Muscle of leg (tissue), 16 donors: ENCODE results near the gene XIRP1. TPM values are rescaled to one million over a fixed set of nuclear protein-coding genes. Genes with fewer than 3 reads are reported as not detected.
"Not testable (repeated sequence)": the region's sequence is repeated elsewhere in the genome, so short reads cannot be mapped to it uniquely, and the experiment has no call there.

Experiments used
- DNase-seq: peaks from one replicate; pipeline ENCODE4 v3.0.0; 2013
- H3K27ac ChIP-seq: one replicate; pipeline ENCODE4 v1.5.1; 2013; ENCODE audit warnings: mild to moderate bottlenecking, low read length, control low read depth
- H3K27me3 ChIP-seq: one replicate; pipeline ENCODE4 v1.6.1; 2013; ENCODE audit warnings: low read length; ENCODE audit not compliant: control insufficient read depth, insufficient read depth
- H3K36me3 ChIP-seq: one replicate; pipeline ENCODE4 v1.6.1; 2013; ENCODE audit warnings: low read length; ENCODE audit not compliant: control insufficient read depth, insufficient read depth
- H3K4me1 ChIP-seq: one replicate; pipeline ENCODE4 v1.6.1; 2013; ENCODE audit warnings: low read length; ENCODE audit not compliant: control insufficient read depth, insufficient read depth
- H3K4me3 ChIP-seq: one replicate; pipeline ENCODE4 v1.5.1; 2013; ENCODE audit warnings: low read length, control low read depth
- H3K9me3 ChIP-seq: replicated peaks from 2 replicates; pipeline ENCODE4 v1.6.1; 2013; ENCODE audit warnings: low read depth, low read length; ENCODE audit not compliant: control insufficient read depth
- WGBS: methylation state at CpG from one replicate; pipeline ENCODE4 v1.1.5; 2013; ENCODE audit warnings: missing lambda C conversion rate; ENCODE audit not compliant: insufficient coverage; 5-methylcytosine and 5-hydroxymethylcytosine counted together
- long read RNA-seq, 11 donors: transcript quantifications; one replicate each; lab custom pipeline, GENCODE V29; 2026
- polyA plus RNA-seq, 8 donors: library from polyadenylated mRNA; unstranded; fragments of 120-200 nt; gene quantifications; one replicate each; pipeline versions ENCODE4 v1.2.1 to v1.2.3, GENCODE V29; 2013; ENCODE audit warnings: inconsistent platforms in 1 of 8, low replicate concordance in 1 of 8; ENCODE audit not compliant: insufficient read length in 8 of 8, insufficient read depth in 1 of 8
- total RNA-seq: library from RNA; stranded (reverse); fragments of 120-200 nt; gene quantifications from one replicate; pipeline ENCODE4 v1.2.4, GENCODE V29; 2013

The XIRP1 gene, protein sequence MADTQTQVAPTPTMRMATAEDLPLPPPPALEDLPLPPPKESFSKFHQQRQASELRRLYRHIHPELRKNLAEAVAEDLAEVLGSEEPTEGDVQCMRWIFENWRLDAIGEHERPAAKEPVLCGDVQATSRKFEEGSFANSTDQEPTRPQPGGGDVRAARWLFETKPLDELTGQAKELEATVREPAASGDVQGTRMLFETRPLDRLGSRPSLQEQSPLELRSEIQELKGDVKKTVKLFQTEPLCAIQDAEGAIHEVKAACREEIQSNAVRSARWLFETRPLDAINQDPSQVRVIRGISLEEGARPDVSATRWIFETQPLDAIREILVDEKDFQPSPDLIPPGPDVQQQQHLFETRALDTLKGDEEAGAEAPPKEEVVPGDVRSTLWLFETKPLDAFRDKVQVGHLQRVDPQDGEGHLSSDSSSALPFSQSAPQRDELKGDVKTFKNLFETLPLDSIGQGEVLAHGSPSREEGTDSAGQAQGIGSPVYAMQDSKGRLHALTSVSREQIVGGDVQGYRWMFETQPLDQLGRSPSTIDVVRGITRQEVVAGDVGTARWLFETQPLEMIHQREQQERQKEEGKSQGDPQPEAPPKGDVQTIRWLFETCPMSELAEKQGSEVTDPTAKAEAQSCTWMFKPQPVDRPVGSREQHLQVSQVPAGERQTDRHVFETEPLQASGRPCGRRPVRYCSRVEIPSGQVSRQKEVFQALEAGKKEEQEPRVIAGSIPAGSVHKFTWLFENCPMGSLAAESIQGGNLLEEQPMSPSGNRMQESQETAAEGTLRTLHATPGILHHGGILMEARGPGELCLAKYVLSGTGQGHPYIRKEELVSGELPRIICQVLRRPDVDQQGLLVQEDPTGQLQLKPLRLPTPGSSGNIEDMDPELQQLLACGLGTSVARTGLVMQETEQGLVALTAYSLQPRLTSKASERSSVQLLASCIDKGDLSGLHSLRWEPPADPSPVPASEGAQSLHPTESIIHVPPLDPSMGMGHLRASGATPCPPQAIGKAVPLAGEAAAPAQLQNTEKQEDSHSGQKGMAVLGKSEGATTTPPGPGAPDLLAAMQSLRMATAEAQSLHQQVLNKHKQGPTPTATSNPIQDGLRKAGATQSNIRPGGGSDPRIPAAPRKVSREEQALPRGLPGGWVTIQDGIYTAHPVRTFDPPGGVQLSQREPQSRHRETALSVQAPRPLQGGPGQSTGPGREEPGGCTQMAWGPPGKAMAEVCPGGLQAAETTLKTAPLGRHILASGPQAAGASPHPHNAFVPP (N-terminal part only)
- total RNA-seq (79.4 TPM), polyA plus RNA-seq (100 to 1,000 TPM in 7 of 8 donors, 10 to 100 TPM in 1; 95.0 to 271 (median 152) TPM)
- long read RNA-seq, donor 1, full-length matches to known transcripts: 9 of 16 reads
- long read RNA-seq, donor 1, partial matches to known transcripts: 7 of 16 reads
- long read RNA-seq, donor 1, other reads (novel, unspliced or antisense): 0 of 16 reads
- long read RNA-seq, donor 2, full-length matches to known transcripts: 1 of 1 reads
- long read RNA-seq, donor 2, partial matches to known transcripts: 0 of 1 reads
- long read RNA-seq, donor 2, other reads (novel, unspliced or antisense): 0 of 1 reads
- long read RNA-seq, donor 3, full-length matches to known transcripts: 21 of 53 reads
- long read RNA-seq, donor 3, partial matches to known transcripts: 27 of 53 reads
- long read RNA-seq, donor 3, other reads (novel, unspliced or antisense): 5 of 53 reads
- long read RNA-seq, donor 4, full-length matches to known transcripts: 49 of 80 reads
- long read RNA-seq, donor 4, partial matches to known transcripts: 31 of 80 reads
- long read RNA-seq, donor 4, other reads (novel, unspliced or antisense): 0 of 80 reads
- long read RNA-seq, donor 5, full-length matches to known transcripts: 52 of 94 reads
- long read RNA-seq, donor 5, partial matches to known transcripts: 42 of 94 reads
- long read RNA-seq, donor 5, other reads (novel, unspliced or antisense): 0 of 94 reads
- long read RNA-seq, donor 6, full-length matches to known transcripts: 20 of 34 reads
- long read RNA-seq, donor 6, partial matches to known transcripts: 14 of 34 reads
- long read RNA-seq, donor 6, other reads (novel, unspliced or antisense): 0 of 34 reads
- long read RNA-seq, donor 7, full-length matches to known transcripts: 38 of 69 reads
- long read RNA-seq, donor 7, partial matches to known transcripts: 31 of 69 reads
- long read RNA-seq, donor 7, other reads (novel, unspliced or antisense): 0 of 69 reads
- long read RNA-seq, donor 8, full-length matches to known transcripts: 11 of 24 reads
- long read RNA-seq, donor 8, partial matches to known transcripts: 13 of 24 reads
- long read RNA-seq, donor 8, other reads (novel, unspliced or antisense): 0 of 24 reads
- long read RNA-seq, donor 9, full-length matches to known transcripts: 27 of 57 reads
- long read RNA-seq, donor 9, partial matches to known transcripts: 30 of 57 reads
- long read RNA-seq, donor 9, other reads (novel, unspliced or antisense): 0 of 57 reads
- long read RNA-seq, donor 10, full-length matches to known transcripts: 56 of 352 reads
- long read RNA-seq, donor 10, partial matches to known transcripts: 296 of 352 reads
- long read RNA-seq, donor 10, other reads (novel, unspliced or antisense): 0 of 352 reads
- long read RNA-seq, donor 11, full-length matches to known transcripts: 17 of 37 reads
- long read RNA-seq, donor 11, partial matches to known transcripts: 14 of 37 reads
- long read RNA-seq, donor 11, other reads (novel, unspliced or antisense): 6 of 37 reads

DNA sequence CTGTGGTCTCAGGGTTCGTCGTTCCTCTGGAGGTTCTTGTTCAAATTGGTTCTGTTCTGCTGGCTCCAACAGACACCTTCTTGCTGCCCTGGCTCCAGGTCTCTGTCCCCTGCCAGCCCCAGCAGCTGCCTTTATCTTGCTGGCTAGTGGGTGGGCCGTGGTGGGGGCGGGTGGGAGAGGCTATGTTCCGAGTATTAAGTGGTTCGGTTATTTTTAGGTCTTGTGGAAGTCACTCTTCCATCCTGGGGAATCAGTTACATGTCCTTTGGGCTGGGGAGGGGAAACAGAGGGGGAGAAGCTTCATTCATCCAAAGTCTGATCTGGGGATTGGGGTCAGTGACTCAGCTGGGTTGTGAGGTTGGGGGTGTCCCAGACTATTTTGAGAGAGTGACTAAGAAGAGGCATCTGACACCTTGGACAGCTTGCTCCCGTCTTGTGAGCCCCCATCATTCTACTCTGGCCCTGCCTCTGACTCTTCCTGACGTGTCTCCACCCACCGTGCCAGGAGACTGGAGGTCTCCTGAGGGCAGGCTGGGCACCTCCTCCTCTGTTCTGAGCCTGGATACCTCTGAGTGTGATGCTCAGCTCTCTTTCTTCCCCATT is at the start of gene XIRP1:
XIRP1 (minus strand) TSS at position 106 of the 603 bp plus-strand sequence. CDS start 3,150 bp downstream, outside the sequence.
- WGBS: 91% methylated on average over 3 of the region's 9 CpGs
- DNase-seq: peak; percentile 72
- Histone ChIP-seq H3K4me1 (peaks cover 48% of the 10 kb centered on the region), H3K4me3 (peak within 1 kb of the TSS; percentile 46), H3K27me3 (no peaks in the 10 kb centered on the region), H3K9me3 (no peaks in the 10 kb centered on the region), H3K36me3 (peaks cover 15% of the 10 kb centered on the region), H3K27ac (peak within 1 kb of the TSS; percentile 94)

- no peak overlapping the region for H3K4me3 ChIP-seq
- no peak overlapping the region for H3K27ac ChIP-seq
Observed at GRCh38 chr3:39241561-39241960, 49.2 kb upstream of the XIRP1 start.

DNA sequence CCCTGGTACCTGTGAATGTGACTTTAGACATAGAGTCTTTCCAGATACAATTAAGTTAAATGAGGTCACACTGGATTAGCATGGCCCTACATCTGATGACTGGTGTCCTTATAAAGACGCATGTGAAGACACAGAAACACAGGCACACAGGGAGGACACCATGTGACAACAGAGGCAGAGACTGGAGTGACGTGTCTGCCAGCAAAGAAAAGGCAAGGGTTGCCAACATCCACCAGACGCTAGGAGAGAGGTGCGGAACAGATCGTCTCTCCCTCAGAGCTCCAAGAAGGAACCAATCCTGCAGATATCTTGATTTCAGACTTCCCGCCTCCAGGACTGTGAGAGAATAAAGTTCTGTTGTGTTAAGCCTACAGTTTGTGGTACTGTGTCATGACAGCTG is 44.6 kb upstream of the XIRP1 start:
- Histone ChIP-seq H3K36me3 (no peaks in the 10 kb centered on the region), H3K27ac (no peak overlapping the region), H3K4me3 (no peak overlapping the region), H3K27me3 (no peaks in the 10 kb centered on the region), H3K9me3 (no peaks in the 10 kb centered on the region), H3K4me1 (no peaks in the 10 kb centered on the region)
- DNase-seq: no peak
- 62% methylated on average over 3 of the region's 6 CpGs for WGBS

More at GRCh38 chr3:39241561-39241960, 49.2 kb upstream of the XIRP1 start:
- Histone ChIP-seq H3K9me3 (no peaks in the 10 kb centered on the region), H3K4me1 (no peaks in the 10 kb centered on the region), H3K36me3 (no peaks in the 10 kb centered on the region), H3K27me3 (no peaks in the 10 kb centered on the region)
- no peak for DNase-seq

DNA sequence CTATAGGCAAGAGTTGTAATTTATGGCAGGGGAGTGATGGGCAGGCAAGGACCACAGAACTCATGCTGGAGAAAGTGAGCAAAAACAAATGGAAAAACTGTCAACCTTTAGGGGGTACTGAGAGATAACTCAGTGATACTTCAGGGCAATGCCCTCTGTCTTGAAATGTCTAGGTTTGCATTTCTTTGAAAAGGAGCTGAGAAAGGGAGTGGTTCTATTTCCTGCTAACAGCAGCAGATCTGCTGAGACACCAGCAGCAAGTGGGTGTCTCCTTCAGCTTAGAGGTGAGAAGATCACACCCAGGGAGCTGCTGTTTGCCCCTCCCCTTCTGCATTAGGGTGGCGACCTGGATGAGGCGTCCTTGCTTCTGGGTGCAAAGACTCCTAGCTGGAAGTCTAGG is 42.3 kb upstream of the XIRP1 start:
- no peak for DNase-seq
- Histone ChIP-seq H3K27ac (no peak overlapping the region), H3K27me3 (no peaks in the 10 kb centered on the region), H3K9me3 (no peaks in the 10 kb centered on the region), H3K36me3 (no peaks in the 10 kb centered on the region), H3K4me1 (no peaks in the 10 kb centered on the region), H3K4me3 (no peak overlapping the region)
- WGBS: no CpG with 5 or more reads among the region's 2 CpGs

DNA sequence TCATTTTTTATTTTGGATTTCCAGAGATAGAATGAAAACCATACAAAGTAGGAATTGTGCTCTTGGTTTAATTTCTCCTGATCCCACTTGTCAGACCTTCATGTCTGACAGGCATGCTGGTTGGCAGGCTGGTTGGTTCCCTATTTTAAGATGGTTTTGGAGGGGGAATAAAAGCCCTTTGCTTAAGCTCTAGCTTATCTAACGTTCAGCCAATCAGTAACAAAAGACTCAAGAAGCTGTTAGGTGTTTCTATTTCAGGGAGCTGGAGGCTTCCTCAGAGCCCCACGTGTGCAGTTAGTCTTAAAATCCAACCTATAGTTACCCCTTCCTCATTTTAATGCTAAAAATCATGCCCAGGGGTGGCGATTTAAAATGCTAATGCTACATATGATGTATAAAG is 40.5 kb upstream of the XIRP1 start:
- H3K27ac ChIP-seq: no peak overlapping the region
- H3K4me3 ChIP-seq: no peak overlapping the region
- no peaks in the 10 kb centered on the region for H3K36me3 ChIP-seq
- WGBS: no CpG with 5 or more reads among the region's 3 CpGs
- DNase-seq: no peak
- H3K4me1 ChIP-seq: no peaks in the 10 kb centered on the region
- H3K27me3 ChIP-seq: no peaks in the 10 kb centered on the region
- H3K9me3 ChIP-seq: no peaks in the 10 kb centered on the region

GRCh38 chr3:39230453-39230852 is 38.1 kb upstream of the XIRP1 start:
- Histone ChIP-seq H3K36me3 (no peaks in the 10 kb centered on the region), H3K27ac (no peak overlapping the region), H3K4me1 (no peaks in the 10 kb centered on the region), H3K9me3 (no peaks in the 10 kb centered on the region), H3K4me3 (no peak overlapping the region), H3K27me3 (no peaks in the 10 kb centered on the region)
- WGBS: no CpG with 5 or more reads among the region's 1 CpG
- no peak for DNase-seq

GRCh38 chr3:39228496-39228895 is 36.1 kb upstream of the XIRP1 start:
- no peaks in the 10 kb centered on the region for H3K27me3 ChIP-seq
- no peaks in the 10 kb centered on the region for H3K9me3 ChIP-seq
- H3K36me3 ChIP-seq: no peaks in the 10 kb centered on the region
- WGBS: no CpG with 5 or more reads among the region's 4 CpGs
- H3K4me1 ChIP-seq: no peaks in the 10 kb centered on the region
- H3K27ac ChIP-seq: no peak overlapping the region
- H3K4me3 ChIP-seq: no peak overlapping the region
- no peak for DNase-seq

- H3K9me3 ChIP-seq, H3K4me1 ChIP-seq, H3K27ac ChIP-seq, H3K27me3 ChIP-seq, H3K4me3 ChIP-seq, H3K36me3 ChIP-seq, DNase-seq: not testable (repeated sequence)
- WGBS: no CpG with 5 or more reads among the region's 32 CpGs
Observed at GRCh38 chr3:39227596-39227995, 35.2 kb upstream of the XIRP1 start.
